Activated naive CD4-positive, alpha-beta T cell treated with anti-CD3 and anti-CD28 coated beads, Interleukin-2, amount 50 U/mL, for 24 hours (primary cell): ENCODE data around the gene SORCS2.

Source experiments
- H3K27ac Mint-ChIP-seq: one replicate; pipeline ENCODE4 v1.8.0; 2021; ENCODE audit warnings: mild to moderate bottlenecking, mixed read lengths
- H3K27me3 Mint-ChIP-seq: one replicate; pipeline ENCODE4 v1.8.0; 2021; ENCODE audit warnings: mixed read lengths
- H3K36me3 Mint-ChIP-seq: one replicate; pipeline ENCODE4 v1.8.0; 2021; ENCODE audit warnings: mixed read lengths
- H3K4me1 Mint-ChIP-seq: one replicate; pipeline ENCODE4 v1.8.0; 2021; ENCODE audit warnings: mixed read lengths
- H3K4me3 Mint-ChIP-seq: one replicate; pipeline ENCODE4 v1.8.0; 2021; ENCODE audit warnings: mild to moderate bottlenecking, mixed read lengths
- H3K9me3 Mint-ChIP-seq: one replicate; pipeline ENCODE4 v1.8.0; 2021; ENCODE audit warnings: mixed read lengths

Gene SORCS2

GRCh38 chr4:7501873-7502272, 309.5 kb downstream of the SORCS2 start:
- H3K4me1 Mint-ChIP-seq, result no peaks in the 10 kb centered on the region
- H3K4me3 Mint-ChIP-seq, result no peak overlapping the region
- H3K27ac Mint-ChIP-seq, result no peak overlapping the region
- no peaks in the 10 kb centered on the region for H3K36me3 Mint-ChIP-seq
- peaks cover 2% of the 10 kb centered on the region for H3K27me3 Mint-ChIP-seq
- H3K9me3 Mint-ChIP-seq, result no peaks in the 10 kb centered on the region

- Mint-ChIP-seq H3K4me1 (no peaks in the 10 kb centered on the region), H3K9me3 (no peaks in the 10 kb centered on the region), H3K4me3 (no peak overlapping the region), H3K27me3 (peaks cover 4% of the 10 kb centered on the region), H3K36me3 (no peaks in the 10 kb centered on the region), H3K27ac (no peak overlapping the region)
Measured at GRCh38 chr4:7503559-7504249, 311.4 kb downstream of the SORCS2 start.

GRCh38 chr4:7505116-7505900, 313.0 kb downstream of the SORCS2 start:
- no peak overlapping the region for H3K4me3 Mint-ChIP-seq
- H3K4me1 Mint-ChIP-seq, result no peaks in the 10 kb centered on the region
- peaks cover 4% of the 10 kb centered on the region for H3K27me3 Mint-ChIP-seq
- no peaks in the 10 kb centered on the region for H3K9me3 Mint-ChIP-seq
- H3K27ac Mint-ChIP-seq, result peak overlapping the region; percentile 64
- H3K36me3 Mint-ChIP-seq, result no peaks in the 10 kb centered on the region

- Mint-ChIP-seq H3K36me3 (no peaks in the 10 kb centered on the region), H3K4me1 (no peaks in the 10 kb centered on the region), H3K27ac (no peak overlapping the region), H3K27me3 (peaks cover 8% of the 10 kb centered on the region), H3K9me3 (no peaks in the 10 kb centered on the region), H3K4me3 (no peak overlapping the region)
Measured at GRCh38 chr4:7506119-7506518, 313.8 kb downstream of the SORCS2 start.

- no peak overlapping the region for H3K27ac Mint-ChIP-seq
- H3K4me1 Mint-ChIP-seq, result no peaks in the 10 kb centered on the region
- H3K9me3 Mint-ChIP-seq, result no peaks in the 10 kb centered on the region
- peaks cover 8% of the 10 kb centered on the region for H3K27me3 Mint-ChIP-seq
- H3K4me3 Mint-ChIP-seq, result no peak overlapping the region
- H3K36me3 Mint-ChIP-seq, result no peaks in the 10 kb centered on the region
Measured at GRCh38 chr4:7506572-7506971, 314.2 kb downstream of the SORCS2 start.

GRCh38 chr4:7507381-7507780, 315.0 kb downstream of the SORCS2 start:
- H3K27me3 Mint-ChIP-seq, result peaks cover 8% of the 10 kb centered on the region
- no peaks in the 10 kb centered on the region for H3K9me3 Mint-ChIP-seq
- no peaks in the 10 kb centered on the region for H3K4me1 Mint-ChIP-seq
- no peaks in the 10 kb centered on the region for H3K36me3 Mint-ChIP-seq
- no peak overlapping the region for H3K27ac Mint-ChIP-seq
- H3K4me3 Mint-ChIP-seq, result no peak overlapping the region

GRCh38 chr4:7510066-7510465, 317.7 kb downstream of the SORCS2 start:
- H3K27me3 Mint-ChIP-seq, result peaks cover 7% of the 10 kb centered on the region
- no peak overlapping the region for H3K27ac Mint-ChIP-seq
- no peaks in the 10 kb centered on the region for H3K36me3 Mint-ChIP-seq
- H3K9me3 Mint-ChIP-seq, result no peaks in the 10 kb centered on the region
- H3K4me1 Mint-ChIP-seq, result no peaks in the 10 kb centered on the region
- no peak overlapping the region for H3K4me3 Mint-ChIP-seq

- Mint-ChIP-seq H3K4me3 (no peak overlapping the region), H3K36me3 (no peaks in the 10 kb centered on the region), H3K27ac (no peak overlapping the region), H3K27me3 (peaks cover 7% of the 10 kb centered on the region), H3K4me1 (no peaks in the 10 kb centered on the region), H3K9me3 (no peaks in the 10 kb centered on the region)
Measured at GRCh38 chr4:7510538-7510937, 318.2 kb downstream of the SORCS2 start.

- H3K9me3 Mint-ChIP-seq, result no peaks in the 10 kb centered on the region
- H3K27me3 Mint-ChIP-seq, result peaks cover 7% of the 10 kb centered on the region
- H3K36me3 Mint-ChIP-seq, result no peaks in the 10 kb centered on the region
- no peak overlapping the region for H3K4me3 Mint-ChIP-seq
- no peaks in the 10 kb centered on the region for H3K4me1 Mint-ChIP-seq
- no peak overlapping the region for H3K27ac Mint-ChIP-seq
Measured at GRCh38 chr4:7511525-7511924, 319.2 kb downstream of the SORCS2 start.

- no peak overlapping the region for H3K27ac Mint-ChIP-seq
- H3K4me3 Mint-ChIP-seq, result no peak overlapping the region
- H3K4me1 Mint-ChIP-seq, result no peaks in the 10 kb centered on the region
- no peaks in the 10 kb centered on the region for H3K36me3 Mint-ChIP-seq
- H3K27me3 Mint-ChIP-seq, result peaks cover 6% of the 10 kb centered on the region
- H3K9me3 Mint-ChIP-seq, result no peaks in the 10 kb centered on the region
Measured at GRCh38 chr4:7512428-7512827, 320.1 kb downstream of the SORCS2 start.

GRCh38 chr4:7512946-7513345, 320.6 kb downstream of the SORCS2 start:
- peaks cover 4% of the 10 kb centered on the region for H3K27me3 Mint-ChIP-seq
- no peak overlapping the region for H3K27ac Mint-ChIP-seq

GRCh38 chr4:7513671-7514070, 321.3 kb downstream of the SORCS2 start:
- H3K4me3 Mint-ChIP-seq, result no peak overlapping the region
- peaks cover 4% of the 10 kb centered on the region for H3K27me3 Mint-ChIP-seq
- no peaks in the 10 kb centered on the region for H3K4me1 Mint-ChIP-seq
- no peaks in the 10 kb centered on the region for H3K9me3 Mint-ChIP-seq
- H3K27ac Mint-ChIP-seq, result no peak overlapping the region
- no peaks in the 10 kb centered on the region for H3K36me3 Mint-ChIP-seq

More at GRCh38 chr4:7512946-7513345, 320.6 kb downstream of the SORCS2 start:
- Mint-ChIP-seq H3K4me1 (no peaks in the 10 kb centered on the region), H3K9me3 (no peaks in the 10 kb centered on the region), H3K4me3 (no peak overlapping the region), H3K36me3 (no peaks in the 10 kb centered on the region)

GRCh38 chr4:7514281-7514680, 321.9 kb downstream of the SORCS2 start:
- Mint-ChIP-seq H3K4me3 (no peak overlapping the region), H3K4me1 (no peaks in the 10 kb centered on the region), H3K27ac (no peak overlapping the region), H3K9me3 (no peaks in the 10 kb centered on the region), H3K27me3 (peaks cover 4% of the 10 kb centered on the region), H3K36me3 (no peaks in the 10 kb centered on the region)

- H3K4me1 Mint-ChIP-seq, result no peaks in the 10 kb centered on the region
- peaks cover 4% of the 10 kb centered on the region for H3K27me3 Mint-ChIP-seq
- H3K27ac Mint-ChIP-seq, result no peak overlapping the region
- no peak overlapping the region for H3K4me3 Mint-ChIP-seq
- no peaks in the 10 kb centered on the region for H3K36me3 Mint-ChIP-seq
- no peaks in the 10 kb centered on the region for H3K9me3 Mint-ChIP-seq
Measured at GRCh38 chr4:7514789-7515188, 322.5 kb downstream of the SORCS2 start.

GRCh38 chr4:7515390-7515902, 323.1 kb downstream of the SORCS2 start:
- peaks cover 4% of the 10 kb centered on the region for H3K27me3 Mint-ChIP-seq
- no peaks in the 10 kb centered on the region for H3K9me3 Mint-ChIP-seq
- no peak overlapping the region for H3K27ac Mint-ChIP-seq
- no peaks in the 10 kb centered on the region for H3K4me1 Mint-ChIP-seq
- H3K4me3 Mint-ChIP-seq, result no peak overlapping the region
- no peaks in the 10 kb centered on the region for H3K36me3 Mint-ChIP-seq

- H3K4me1 Mint-ChIP-seq, result no peaks in the 10 kb centered on the region
Measured at GRCh38 chr4:7516096-7516772, 323.9 kb downstream of the SORCS2 start.

More at GRCh38 chr4:7516096-7516772, 323.9 kb downstream of the SORCS2 start:
- Mint-ChIP-seq H3K36me3 (no peaks in the 10 kb centered on the region), H3K27me3 (no peaks in the 10 kb centered on the region), H3K4me3 (no peak overlapping the region), H3K27ac (peak overlapping the region; percentile 30), H3K9me3 (no peaks in the 10 kb centered on the region)
